Stimulated activated CD8-positive, alpha-beta memory T cell treated with anti-CD3 and anti-CD28 coated beads, Interleukin-4, amount 100 ng/mL, for 4 hours (primary cell): ENCODE data around the gene MAPRE2.

ENCODE experiments used
- DNase-seq, 2 donors: peaks; one replicate each; pipeline ENCODE4 v3.0.0-alpha.2; 2020; ENCODE audit warnings: low read depth in 2 of 2, low spot score in 1 of 2

MAPRE2 gene

DNA sequence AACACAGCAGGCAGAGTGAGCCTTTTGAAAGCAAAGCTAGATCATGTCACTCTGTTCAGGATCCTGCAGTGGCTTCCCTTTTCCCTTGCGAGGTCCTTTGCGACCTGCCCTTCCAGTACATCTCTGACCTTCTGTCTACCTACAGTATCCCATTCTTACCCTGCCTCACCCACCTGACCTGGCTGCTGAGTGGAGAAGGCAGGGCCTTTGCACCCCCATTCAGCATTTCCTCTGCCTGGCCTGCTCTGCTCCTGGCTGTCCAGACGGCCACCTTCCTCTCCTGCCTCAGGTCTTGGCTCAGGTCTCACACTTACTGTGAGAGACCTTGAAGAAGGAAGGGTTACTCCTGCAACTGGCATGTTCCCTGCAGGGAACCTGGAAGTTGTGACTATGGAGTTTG lies 77.4 kb downstream of the MAPRE2 start:
- no peak for DNase-seq

DNA sequence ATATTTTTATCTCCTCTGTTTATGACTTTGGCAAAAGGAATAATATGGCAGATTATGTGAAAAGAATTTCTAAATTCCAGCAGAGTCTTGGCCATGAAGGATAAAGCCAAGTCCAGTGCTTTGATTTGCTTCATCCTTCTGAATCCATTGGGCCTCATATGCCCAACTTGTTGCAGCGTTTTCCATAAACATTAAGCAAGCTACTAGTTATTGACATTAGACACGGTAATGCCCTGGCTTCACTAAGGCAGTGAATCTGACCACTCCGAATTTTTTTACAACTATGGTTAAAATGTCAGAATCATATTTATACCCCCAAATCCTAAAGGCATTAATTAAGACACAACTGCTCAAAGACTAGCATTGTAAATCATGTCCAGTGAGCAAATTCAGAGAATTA lies 79.8 kb downstream of the MAPRE2 start:
- no peak for DNase-seq

DNA sequence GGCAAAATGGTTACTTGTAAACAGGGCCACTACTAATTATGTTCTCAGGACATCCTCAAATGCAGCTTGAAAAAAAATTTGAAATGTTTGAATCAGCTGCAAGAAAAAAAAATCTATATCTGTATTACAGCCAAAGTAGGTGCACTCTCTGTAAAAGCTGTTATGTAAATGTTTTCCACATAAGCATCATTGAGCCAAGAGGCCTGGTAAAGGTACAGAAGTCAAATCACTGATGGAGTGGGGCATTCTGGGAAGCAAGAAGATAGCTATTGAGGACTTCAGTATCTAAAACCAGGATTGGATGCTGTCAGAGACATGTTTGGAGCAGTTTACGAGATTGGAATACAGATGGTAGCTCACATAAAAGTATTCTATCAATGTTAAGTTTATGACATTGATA lies 80.3 kb downstream of the MAPRE2 start:
- no peak for DNase-seq

DNA sequence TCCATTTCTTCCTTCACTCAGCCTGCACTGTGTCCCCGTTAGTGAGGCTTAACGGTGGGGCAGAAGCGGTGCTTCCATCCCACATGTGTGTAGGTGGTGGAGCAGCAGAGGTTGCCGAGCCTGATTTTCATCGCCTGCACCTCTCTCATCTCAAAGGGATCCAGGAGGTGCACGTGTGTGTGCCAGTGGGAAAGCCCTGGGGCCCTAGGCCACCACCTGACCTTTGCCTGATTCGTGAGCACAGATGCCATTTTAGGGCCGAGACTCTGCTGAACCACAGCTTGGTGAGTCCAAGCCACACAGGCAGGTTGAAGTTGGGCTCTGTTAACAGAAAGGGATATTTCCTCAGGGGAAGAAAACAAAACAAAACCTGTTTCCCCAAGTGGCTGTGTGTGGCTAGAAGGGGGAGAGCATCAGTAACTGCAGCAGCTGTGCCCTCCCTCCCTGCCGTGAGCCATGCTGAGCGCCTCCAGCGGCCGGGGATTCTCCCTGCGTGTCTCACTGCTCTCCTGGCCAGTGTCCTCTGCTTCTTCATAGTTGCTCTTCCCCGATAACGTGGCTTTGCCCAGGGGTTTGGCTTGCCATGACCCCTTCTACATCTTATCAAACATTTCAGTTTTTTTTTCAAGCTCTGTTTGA lies 81.5 kb downstream of the MAPRE2 start:
- DNase-seq: no peak

DNA sequence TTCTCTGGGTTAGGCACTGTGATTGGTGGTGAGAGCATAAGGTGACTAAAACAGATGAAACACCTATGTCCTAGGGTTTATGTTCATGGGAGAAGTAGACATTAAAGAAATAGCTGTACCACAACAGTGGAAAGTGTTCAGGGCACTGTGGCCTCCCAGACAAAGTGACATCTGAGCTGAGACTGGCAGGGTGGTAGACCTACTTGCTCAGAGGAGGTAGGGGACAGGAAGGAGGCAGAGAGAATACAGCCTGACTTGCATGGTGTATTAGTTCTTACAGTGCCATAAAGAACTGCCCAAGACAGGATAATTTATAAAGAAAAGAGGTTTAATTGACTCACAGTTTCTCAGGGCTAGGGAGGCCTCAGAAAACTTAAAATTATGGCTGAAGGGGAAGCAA lies 82.6 kb downstream of the MAPRE2 start:
- DNase-seq: no peak

DNA sequence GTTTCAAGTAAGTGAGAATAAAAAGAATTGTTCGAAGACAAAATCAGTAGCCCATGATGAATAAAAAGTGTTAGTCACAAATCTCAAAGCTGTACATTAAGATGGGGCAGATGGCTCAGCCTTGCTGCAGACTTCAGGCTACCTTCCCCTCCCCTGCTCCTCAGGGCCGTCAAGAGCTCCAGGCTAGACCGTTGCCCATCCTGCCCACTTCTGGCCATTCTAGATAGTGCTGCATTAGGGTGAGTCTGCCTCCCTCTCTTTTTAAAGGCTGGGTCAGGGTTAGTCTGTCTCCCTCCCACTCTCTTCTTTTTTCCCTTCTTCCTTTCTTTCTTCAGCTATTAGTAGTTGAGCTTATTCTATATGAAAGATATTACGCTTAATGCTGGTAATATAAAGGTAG lies 86.0 kb downstream of the MAPRE2 start:
- no peak for DNase-seq

DNA sequence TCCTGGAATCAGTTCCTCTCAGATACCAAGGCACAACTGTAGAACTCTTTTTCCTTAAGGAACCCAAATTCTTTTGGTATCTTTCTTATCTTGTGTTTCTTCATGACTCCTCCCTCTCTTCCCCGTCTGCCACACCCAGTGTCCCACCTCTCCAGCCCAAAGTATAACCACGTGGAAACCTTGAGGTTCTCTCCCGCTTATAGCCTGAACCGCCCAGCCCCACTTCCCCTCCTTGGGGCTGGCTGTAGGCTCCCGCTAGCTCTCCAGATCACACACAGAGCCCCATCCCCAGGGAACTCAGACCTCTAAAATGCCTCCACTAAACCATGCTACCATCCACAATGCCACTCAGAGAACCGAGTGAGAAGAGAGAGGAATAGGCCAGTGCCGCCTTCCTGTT lies 87.5 kb downstream of the MAPRE2 start:
- DNase-seq: no peak

DNA sequence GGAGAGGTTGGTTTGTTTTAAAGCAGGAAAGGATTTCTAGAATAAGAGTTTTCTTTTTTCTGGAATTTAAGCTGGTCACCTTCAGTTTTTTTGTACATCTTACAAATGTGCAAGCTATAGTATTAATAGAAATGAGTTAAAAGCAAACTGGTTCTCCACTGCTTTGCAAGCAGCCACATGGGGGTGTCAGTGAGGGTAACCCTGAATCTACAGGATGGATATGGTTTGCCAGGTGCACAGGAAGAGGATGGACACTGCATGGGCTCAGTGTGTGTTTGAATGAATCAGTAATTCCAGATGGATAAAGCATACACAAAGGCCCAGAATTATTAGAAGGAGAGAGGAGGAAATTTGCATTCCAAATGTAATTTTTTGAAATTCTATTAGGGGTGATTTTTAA lies 89.0 kb downstream of the MAPRE2 start:
- DNase-seq: no peak

DNA sequence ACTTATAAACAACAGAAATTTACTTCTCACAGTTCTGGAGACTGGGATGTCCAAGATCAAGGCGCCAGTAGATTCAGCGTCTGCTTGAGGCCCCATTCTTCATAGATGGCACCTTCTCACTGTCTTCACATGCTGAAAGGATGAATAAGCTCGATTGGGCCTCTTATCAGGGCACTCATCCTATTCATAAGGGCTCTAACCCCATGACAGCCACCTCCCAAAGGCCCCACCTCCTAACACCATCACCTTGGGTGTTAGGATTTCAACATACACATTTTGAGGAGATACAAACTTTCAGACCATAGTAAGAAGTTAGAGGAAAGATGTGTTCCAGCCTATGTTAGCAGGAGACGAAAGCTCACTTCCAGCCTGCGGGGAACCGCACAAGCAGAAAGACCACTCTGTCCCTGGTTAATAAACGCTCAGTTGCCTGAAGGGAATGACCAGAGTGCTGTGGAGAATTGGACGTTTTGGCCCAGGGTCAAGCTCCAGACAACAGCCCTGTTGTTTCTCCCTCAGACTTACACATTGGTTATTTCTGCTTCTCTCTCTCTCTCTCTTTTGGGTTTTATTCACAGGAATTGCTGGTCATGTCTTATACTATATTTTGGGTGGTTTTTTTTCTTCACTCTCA lies 90.3 kb downstream of the MAPRE2 start:
- no peak for DNase-seq

DNA sequence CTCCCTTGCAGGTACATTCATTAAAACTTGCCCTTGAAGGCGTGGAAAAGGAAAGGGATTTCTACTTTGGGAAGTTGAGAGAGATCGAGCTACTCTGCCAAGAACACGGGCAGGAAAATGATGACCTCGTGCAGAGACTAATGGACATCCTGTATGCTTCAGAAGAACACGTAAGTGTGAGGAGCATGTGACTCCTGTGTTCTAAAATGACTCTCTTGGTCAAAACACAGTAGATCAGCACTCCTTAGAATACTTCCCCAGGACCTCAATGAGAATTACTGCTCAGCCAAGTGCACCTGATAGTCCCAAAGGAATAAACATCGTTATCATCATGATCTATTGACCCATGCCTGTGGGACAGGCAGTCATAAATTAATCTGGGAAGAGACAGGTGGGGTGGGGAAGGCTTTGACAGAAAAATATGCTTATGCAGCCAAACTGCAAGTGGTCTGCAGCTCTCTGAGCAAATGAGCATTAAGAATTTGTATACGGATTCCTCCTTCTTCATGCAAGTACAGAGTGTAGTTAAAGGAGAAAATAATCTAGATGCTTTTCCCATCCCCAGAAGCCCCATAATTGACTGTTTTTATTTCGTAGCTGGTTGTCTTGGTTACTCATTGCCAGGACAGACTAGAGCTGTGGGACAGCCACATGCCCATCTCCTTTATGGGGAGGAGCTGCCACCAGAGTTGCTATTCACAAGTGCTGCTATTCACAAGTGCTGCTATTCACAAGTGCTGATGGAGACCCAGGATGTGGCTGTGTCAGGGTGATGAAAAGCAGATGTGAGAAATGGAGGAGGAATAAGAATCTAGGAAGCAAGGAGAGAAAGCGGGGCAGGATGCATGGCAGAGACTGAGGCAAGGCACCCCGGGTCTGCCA lies 91.0 kb downstream of the MAPRE2 start:
- no peak for DNase-seq

DNA sequence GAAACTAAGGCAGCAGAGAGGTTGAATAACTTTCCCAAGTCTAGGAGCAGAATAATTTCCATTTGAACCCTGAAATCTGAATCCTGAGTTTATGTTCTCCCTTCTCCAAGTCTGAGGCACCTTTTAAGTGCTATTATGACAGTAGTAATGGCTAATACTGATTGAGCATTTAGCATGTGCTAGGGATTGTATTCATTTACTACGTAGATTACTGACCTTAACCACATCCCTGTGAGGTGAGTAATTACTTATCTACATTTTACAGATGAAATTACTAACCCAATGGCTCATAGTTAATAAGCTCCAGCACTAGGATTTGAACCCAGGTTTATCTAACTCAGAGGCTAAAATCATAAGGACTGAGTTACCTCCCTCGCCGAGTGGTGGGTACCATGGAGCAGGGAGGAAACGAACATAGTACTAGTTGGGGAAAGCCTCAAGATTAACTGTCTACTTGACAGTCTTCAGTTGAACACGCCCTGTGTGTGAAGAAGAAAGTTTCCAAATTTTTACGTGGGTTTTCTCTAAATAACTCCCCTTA lies 93.0 kb downstream of the MAPRE2 start:
- no peak for DNase-seq

DNA sequence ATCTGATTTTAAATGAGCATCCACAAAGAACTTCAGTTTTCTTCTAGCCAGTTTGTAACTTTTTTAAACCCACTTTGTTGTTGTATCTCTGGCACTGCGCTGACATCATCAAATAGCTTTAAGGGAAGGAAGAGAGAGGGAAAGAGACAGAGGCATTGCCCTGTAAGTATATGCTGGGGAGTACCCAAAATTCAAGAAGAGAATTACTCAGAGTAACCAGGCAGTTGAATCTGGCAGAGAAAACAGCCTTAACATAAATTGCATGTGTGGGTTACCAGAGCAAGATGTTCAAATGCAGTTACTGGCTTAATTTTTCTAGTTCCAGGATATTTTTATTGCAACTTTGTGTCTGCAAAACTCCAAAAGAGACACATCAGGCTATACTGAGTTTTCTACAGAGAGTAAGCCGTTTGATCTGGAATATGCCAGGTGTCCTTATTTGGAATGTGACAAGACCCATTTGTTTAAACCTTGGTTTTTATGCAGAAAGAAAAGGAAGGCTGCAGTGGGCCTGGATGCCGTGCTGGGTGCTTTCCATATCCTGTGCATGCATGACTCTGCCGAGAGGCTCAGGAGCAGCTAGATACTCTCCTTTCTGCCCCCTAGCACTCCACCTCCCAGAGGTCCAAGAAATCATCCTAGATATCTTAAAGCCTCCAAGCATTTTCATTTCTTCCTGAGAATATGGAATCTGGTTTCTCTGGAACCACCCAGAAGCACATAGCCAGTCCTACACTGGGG lies 93.7 kb downstream of the MAPRE2 start:
- no peak for DNase-seq

DNA sequence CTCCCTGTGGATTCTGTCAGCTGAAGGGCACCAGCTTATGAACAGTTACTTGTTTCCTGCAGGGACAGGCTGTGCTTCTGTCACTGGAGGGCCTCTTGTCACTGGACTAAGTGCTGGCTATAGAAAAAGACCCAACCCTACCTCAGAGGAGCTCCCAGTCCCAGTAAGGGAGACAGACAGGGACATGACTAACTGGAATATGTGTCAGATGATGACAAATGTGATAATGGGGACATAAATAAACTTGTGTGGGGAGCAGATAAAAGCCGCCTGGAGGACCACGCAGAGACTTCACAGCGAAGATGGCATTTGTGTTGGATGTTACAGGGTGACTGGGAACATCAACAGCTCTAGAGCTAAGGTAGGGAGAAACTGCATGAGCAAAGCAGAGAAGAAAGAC lies 95.0 kb downstream of the MAPRE2 start:
- no peak for DNase-seq

DNA sequence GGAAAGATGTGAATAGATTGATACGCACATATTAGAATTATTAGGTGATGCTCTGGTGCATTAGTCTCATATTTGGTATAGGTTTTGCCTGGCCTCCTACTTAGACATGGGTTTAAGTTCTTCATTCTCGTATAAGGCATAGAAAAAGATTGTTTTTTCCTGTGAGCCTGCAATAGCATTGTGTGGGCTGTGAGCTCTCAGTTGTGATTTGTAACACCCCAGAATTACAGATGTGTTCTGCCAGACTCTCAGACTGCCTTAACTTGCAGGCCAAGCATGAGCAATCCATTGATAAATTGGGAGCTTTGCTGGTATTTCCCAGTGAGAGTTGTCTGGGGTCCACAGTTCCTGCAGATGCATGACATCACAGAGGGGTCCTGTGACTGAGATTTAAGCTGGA lies 95.7 kb downstream of the MAPRE2 start:
- DNase-seq: no peak

DNA sequence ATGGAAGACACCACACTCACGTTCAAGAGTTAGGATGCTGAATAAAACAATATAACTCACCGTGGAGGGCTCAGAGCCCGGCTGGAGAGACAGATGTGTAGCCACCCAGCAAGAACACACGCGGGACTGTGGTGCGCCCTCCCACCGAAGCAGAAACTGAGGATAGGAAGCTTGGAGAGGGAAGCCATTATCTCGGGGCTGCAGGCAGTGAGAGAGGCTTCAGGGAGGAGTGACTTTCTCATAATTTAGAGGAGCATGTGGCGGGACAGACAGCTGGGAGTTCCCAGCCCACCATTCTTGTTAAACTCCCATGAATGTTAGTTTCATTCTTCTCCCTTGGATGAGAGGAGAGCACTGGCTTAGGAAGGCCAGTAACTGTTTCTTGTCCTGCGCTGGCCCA lies 96.4 kb downstream of the MAPRE2 start:
- DNase-seq: no peak

DNA sequence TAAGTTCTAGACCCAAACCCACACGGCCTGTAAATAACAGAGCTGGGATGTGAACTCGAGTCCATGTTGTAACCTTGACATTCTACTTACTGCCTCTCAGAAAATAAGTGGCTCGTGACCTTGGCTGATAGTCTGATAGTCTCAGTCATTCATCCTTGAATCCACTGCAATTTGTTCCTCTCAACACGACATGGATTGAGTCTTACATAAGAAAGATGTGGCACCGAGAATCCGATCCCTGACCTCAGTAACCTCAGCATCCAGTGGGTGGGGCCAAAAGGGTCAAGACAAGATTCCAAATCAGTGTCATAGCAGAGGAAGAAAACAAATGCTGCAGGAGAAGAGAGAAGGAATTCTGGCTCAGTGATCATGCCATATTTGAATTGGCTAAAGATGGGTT lies 97.6 kb downstream of the MAPRE2 start:
- no peak for DNase-seq

DNA sequence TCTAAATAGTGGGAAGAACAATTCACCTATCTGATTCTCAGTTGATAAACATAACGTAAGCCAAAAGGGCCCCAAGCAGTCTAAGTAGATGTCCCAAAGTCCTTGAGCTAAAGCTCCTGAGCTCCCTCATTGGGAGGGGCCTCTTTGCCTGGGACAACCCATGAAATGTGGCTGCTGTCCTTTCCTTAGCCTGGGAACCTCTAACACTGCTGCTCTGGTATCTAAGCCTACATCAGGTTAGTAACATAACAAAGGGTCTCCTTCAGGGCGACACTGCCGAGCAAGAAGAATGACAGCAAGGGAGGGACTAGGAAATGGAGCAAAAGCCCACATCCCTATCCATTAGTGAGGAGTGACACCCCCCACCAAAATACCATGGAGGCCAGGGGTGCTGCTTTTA lies 98.3 kb downstream of the MAPRE2 start:
- DNase-seq: no peak

DNA sequence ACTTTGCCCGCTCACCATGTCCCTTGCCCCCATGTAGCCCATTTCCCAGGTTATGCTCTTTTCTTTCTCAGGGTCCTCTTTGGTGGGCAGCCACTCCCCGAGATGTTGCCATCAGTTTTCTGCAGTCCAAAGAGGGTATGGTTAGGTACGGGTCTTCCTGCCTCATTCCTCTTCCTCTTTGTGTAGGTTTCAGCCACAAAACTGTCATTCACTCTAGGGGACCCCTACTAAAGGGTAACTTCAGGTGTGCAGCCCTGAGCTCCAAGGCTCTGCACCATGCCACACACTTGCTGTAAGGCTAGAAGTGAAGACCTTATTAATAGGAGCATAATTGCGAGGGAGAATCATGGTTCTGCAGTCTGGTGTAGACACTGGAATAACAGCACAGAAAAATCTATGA lies 99.9 kb downstream of the MAPRE2 start:
- no peak for DNase-seq

DNA sequence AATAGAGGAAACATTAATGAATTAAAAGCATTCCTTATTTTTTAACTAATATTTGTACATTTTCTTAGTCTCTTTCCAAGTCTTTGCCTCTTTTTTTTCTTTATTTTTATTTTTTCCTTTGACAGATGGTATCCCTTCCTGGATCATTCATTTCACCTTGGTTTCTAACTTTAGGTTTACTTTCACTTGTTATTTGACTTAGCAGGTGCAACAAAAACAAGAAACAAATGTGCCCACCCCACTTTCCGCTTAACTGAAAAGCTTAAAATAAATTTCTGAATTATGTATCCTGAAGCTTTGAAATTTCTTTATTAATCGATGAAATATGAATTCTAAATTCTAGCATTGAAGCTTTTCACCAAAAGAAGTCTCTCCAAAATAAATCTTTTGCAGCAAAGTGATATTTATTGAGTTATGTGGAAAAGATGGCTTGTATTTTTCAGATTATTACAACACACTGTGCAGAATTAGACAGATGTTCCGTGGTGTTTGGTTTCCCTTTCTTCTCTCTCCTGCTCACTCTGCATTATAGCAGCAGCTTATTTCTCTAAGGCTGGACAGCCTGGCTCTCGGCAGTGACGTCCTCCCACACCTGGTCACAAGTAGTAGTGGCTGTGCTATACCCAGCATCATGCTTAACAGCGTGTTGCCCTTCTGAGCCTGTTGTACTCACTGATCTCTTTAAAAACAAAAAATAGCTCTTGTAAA lies 100.5 kb downstream of the MAPRE2 start:
- DNase-seq: no peak

DNA sequence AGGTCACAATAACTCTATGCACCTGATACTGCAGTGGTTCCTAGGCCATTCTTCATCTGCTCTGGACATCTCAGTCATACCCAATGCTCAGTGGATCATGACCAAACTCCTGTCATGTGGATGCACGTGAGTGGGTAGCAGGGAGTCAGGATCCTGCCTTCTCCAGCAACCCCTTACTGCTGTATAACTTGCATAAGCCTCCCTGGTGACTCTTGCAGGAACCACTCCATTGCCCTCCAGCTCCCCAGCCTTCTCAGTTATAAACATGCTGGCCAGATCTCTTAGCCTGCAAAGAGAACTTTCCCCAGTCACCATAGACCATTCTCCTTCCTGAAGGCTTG lies 101.0 kb downstream of the MAPRE2 start:
- DNase-seq: no peak
